Subcutaneous adipose tissue (tissue), 4 donors: ENCODE data around the gene TUBA4B. TPM values are rescaled to one million over a fixed set of nuclear protein-coding genes. Genes with fewer than 3 reads are reported as not detected.

ENCODE experiments used
- small RNA-seq: library from RNA; depleted of rRNA; stranded (forward); fragments of <200 nt; gene quantifications from one replicate; pipeline ENCODE3, GENCODE V24; 2016
- total RNA-seq, 4 donors: library from RNA; depleted of rRNA; stranded (reverse); fragments of >200 nt; gene quantifications; one replicate each; pipeline ENCODE4 v1.1.0, GENCODE V29; 2016
- TF ChIP-seq, protein P1 (sequence below): fragments of 450-650 bp; IDR thresholded peaks from one replicate; pipeline ENCODE4 v1.5.1; 2016; ENCODE audit warnings: low read depth, mild to moderate bottlenecking, control low read depth, antibody characterized with exemption, moderate library complexity

The TUBA4B gene
- total RNA-seq, 4 donors from 2014 or later: not detected

DNA sequence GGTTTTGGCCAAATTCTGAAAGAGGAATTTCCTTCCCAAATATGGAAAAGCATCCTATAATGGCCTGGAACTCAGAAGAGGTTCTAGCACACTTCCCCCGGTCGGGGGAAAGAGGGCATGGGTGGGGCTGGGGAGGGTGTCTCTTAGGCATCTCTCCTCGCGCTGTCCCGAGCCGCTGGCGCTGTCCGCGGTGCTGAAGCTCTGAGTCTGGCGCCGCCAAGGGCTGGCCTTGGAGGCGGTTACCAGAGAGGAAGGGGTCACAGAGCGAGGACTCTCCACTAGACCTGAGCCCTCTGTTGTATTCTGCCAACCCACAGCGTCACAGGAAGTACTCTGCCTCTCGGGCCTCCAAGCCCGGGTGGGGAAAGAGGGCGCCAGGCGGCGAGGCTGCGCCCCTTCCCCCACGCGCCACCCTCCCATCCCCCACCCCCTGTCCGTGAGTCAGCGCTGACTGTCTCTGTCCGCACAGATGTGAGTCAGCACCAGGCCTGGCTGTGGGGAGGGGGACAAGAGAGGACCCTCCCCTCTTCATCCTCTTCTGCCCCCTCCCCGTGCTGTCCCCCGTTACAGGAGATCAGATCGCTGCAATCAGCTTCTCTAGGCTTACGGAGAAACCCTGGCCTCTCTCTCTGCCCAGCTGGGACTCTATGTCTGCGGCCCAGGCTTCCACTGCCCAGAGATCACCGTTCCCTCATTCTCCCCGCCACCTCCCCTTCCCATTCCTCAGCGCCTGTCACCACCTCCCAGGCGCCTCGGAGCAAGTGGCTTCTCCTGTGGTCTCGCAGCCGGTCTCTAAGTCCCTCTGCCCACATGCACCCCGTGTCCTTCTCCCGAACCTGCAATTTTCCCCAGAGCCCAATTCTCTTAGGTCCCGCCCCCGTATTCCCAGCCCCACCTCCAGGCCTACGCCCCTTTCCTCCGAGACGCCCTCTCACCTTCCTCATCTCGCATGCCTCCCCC lies 55.4 kb downstream of the TUBA4B start:
- TF ChIP-seq, protein P1, sequence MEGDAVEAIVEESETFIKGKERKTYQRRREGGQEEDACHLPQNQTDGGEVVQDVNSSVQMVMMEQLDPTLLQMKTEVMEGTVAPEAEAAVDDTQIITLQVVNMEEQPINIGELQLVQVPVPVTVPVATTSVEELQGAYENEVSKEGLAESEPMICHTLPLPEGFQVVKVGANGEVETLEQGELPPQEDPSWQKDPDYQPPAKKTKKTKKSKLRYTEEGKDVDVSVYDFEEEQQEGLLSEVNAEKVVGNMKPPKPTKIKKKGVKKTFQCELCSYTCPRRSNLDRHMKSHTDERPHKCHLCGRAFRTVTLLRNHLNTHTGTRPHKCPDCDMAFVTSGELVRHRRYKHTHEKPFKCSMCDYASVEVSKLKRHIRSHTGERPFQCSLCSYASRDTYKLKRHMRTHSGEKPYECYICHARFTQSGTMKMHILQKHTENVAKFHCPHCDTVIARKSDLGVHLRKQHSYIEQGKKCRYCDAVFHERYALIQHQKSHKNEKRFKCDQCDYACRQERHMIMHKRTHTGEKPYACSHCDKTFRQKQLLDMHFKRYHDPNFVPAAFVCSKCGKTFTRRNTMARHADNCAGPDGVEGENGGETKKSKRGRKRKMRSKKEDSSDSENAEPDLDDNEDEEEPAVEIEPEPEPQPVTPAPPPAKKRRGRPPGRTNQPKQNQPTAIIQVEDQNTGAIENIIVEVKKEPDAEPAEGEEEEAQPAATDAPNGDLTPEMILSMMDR: no peak

DNA sequence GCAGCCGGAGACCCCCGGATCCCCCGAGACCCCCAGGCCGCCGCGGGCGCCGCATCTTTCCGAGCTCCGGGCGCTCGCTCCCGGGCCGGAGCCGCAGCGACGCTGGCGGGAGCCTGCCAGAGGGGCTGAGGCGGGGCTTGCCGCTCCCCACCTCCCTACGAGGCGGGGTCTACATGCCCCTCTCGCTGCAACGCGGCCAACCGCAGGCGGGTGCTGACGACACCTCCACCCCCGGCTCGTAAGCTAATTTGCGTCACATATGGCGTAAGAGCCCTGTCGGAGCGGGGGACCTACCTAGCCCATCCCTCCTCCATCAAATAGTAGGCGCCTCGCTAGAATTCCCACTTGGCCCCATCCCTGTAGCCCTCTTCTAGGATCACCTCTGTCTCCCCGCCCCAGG lies 56.2 kb downstream of the TUBA4B start, which contains the start of gene PTPRN:
Gene PTPRN (minus strand): TSS at position 124 of the 400 bp plus-strand sequence. CDS start 69 bp downstream, at position 55.
- TF ChIP-seq, protein P1: no peak

GRCh38 chr2:219314804-219315468 lies 61.9 kb downstream of the TUBA4B start:
- TF ChIP-seq, protein P1: no peak

Small RNA genes within 50 kb of the gene (small RNA-seq; reads per million reads assigned to genes)
- gene MIR153-1: not detected

Other genes with a start within 250 kb of the TUBA4B start
- not detected for gene CFAP65, start 211.7 kb upstream of the TUBA4B start, total RNA-seq
- under 1 TPM in 1 of 4 donors, not detected in 3; 0.33 TPM for gene IHH, start 192.3 kb upstream of the TUBA4B start, total RNA-seq
- gene NHEJ1, start 92.4 kb upstream of the TUBA4B start, total RNA-seq: 10 to 100 TPM; 14.3 to 27.7 (median 19.4) TPM
- gene SLC23A3, start 83.2 kb upstream of the TUBA4B start, total RNA-seq: under 1 TPM; 0.38 to 0.82 (median 0.67) TPM
- gene CNPPD1, start 76.3 kb upstream of the TUBA4B start, total RNA-seq: 10 to 100 TPM; 35.9 to 55.5 (median 44.2) TPM
- 10 to 100 TPM; 30.7 to 67.0 (median 62.9) TPM for gene RETREG2, start 75.0 kb upstream of the TUBA4B start, total RNA-seq
- 10 to 100 TPM; 28.0 to 60.3 (median 43.7) TPM for gene ZFAND2B, start 46.5 kb upstream of the TUBA4B start, total RNA-seq
- gene ABCB6, start 34.3 kb upstream of the TUBA4B start, total RNA-seq: 10 to 100 TPM in 3 of 4 donors, 1 to 10 TPM in 1; 8.2 to 31.6 (median 24.7) TPM
- 10 to 100 TPM; 29.0 to 54.1 (median 30.3) TPM for gene ATG9A, start 23.6 kb upstream of the TUBA4B start, total RNA-seq
- gene ANKZF1, start 23.4 kb upstream of the TUBA4B start, total RNA-seq: 10 to 100 TPM; 16.8 to 62.5 (median 52.7) TPM
- gene GLB1L, start 7.8 kb upstream of the TUBA4B start, total RNA-seq: 10 to 100 TPM in 3 of 4 donors, 1 to 10 TPM in 1; 2.9 to 12.2 (median 11.0) TPM
- gene STK16, start 7.8 kb upstream of the TUBA4B start, total RNA-seq: 10 to 100 TPM; 13.7 to 22.2 (median 15.4) TPM
- gene TUBA4A, start 675 bp downstream of the TUBA4B start, total RNA-seq: 10 to 100 TPM in 2 of 4 donors, 1 to 10 TPM in 2; 7.2 to 31.8 (median 9.2) TPM
- gene DNAJB2, start 26.1 kb downstream of the TUBA4B start, total RNA-seq: 10 to 100 TPM; 44.7 to 77.0 (median 51.1) TPM
- gene PTPRN, start 56.2 kb downstream of the TUBA4B start, total RNA-seq: not detected
- gene RESP18, start 79.5 kb downstream of the TUBA4B start, total RNA-seq: not detected
- 10 to 100 TPM; 45.0 to 98.5 (median 54.1) TPM for gene DNPEP, start 134.7 kb downstream of the TUBA4B start, total RNA-seq
- 10 to 100 TPM in 2 of 4 donors, 1 to 10 TPM in 2; 3.1 to 28.8 (median 13.3) TPM for gene DES, start 165.1 kb downstream of the TUBA4B start, total RNA-seq
- gene SPEG, start 181.6 kb downstream of the TUBA4B start, total RNA-seq: 1 to 10 TPM in 3 of 4 donors, under 1 TPM in 1; 0.49 to 5.9 (median 2.9) TPM
- gene GMPPA, start 245.6 kb downstream of the TUBA4B start, total RNA-seq: 10 to 100 TPM; 16.3 to 38.2 (median 18.2) TPM